GM12875 (cell line): ENCODE measurements around the gene UBE3A.

Experiments used
- H3K4me3 ChIP-seq: one replicate; pipeline ENCODE4 v1.5.1; 2011; ENCODE audit warnings: low read depth, low read length, control low read depth
- CTCF ChIP-seq: IDR thresholded peaks from 2 replicates; pipeline ENCODE4 v1.5.1; 2011; ENCODE audit warnings: low read depth, mild to moderate bottlenecking, control low read depth, inconsistent platforms, low read length, moderate library complexity, borderline replicate concordance; ENCODE audit not compliant: insufficient read depth

Gene UBE3A

GRCh38 chr15:25427861-25428260, 11.0 kb downstream of the UBE3A start:
- H3K4me3 ChIP-seq = no peak overlapping the region
- TF ChIP-seq CTCF = no peak

GRCh38 chr15:25426896-25427610, 11.8 kb downstream of the UBE3A start:
- no peak for TF ChIP-seq CTCF
- H3K4me3 ChIP-seq = no peak overlapping the region

GRCh38 chr15:25424073-25424472, 14.8 kb downstream of the UBE3A start:
- no peak overlapping the region for H3K4me3 ChIP-seq
- no peak for TF ChIP-seq CTCF

GRCh38 chr15:25422021-25422420, 16.8 kb downstream of the UBE3A start:
- no peak for TF ChIP-seq CTCF
- H3K4me3 ChIP-seq = no peak overlapping the region

- no peak for TF ChIP-seq CTCF
- no peak overlapping the region for H3K4me3 ChIP-seq
These were observed 20.6 kb downstream of the UBE3A start for GRCh38 chr15:25418202-25418601.

- no peak overlapping the region for H3K4me3 ChIP-seq
- no peak for TF ChIP-seq CTCF
These were observed 21.2 kb downstream of the UBE3A start for GRCh38 chr15:25417604-25418003.

- TF ChIP-seq CTCF = no peak
These were observed 22.1 kb downstream of the UBE3A start for GRCh38 chr15:25416693-25417092.

More at GRCh38 chr15:25416693-25417092, 22.1 kb downstream of the UBE3A start:
- H3K4me3 ChIP-seq = no peak overlapping the region
